NB4 (cell line): ENCODE data around the gene PRRT2.

Experiments
- POLR2A ChIP-seq: IDR thresholded peaks from 2 replicates; pipeline ENCODE4 v1.6.1; 2011; ENCODE audit warnings: mild to moderate bottlenecking; ENCODE audit not compliant: insufficient read length; ENCODE audit errors: extremely low read depth
- TF ChIP-seq, protein P1 (sequence below): IDR thresholded peaks from one replicate; pipeline ENCODE4 v1.5.1; 2012; ENCODE audit warnings: low read depth, low read length

DNA sequence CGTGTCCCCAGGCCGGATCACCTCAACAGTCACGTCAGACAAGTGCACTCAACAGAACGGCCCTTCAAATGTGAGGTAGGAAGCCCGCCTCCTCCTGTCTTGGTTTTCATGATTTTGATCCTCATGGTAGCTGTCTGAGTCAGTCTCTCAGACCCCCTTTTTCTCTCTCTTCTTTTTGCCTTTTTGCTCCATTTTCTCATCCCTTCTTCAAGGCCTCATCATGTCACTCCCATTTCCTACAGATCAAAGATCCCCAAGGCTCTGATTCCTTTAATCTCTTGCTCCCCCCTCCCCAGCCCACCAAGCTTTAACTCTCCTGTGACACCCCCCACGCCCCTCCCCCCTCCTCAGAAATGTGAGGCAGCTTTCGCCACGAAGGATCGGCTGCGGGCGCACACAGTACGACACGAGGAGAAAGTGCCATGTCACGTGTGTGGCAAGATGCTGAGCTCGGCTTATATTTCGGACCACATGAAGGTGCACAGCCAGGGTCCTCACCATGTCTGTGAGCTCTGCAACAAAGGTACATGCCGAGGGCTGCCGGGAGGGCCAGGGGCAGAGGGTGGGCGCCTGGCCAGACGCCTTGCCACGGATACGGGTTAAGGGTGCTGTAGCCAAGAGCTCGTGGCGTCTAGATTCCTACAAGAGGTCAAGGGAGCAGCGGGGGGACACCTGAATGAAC lies 3.6 kb upstream of the PRRT2 start:
- TF ChIP-seq, protein P1, sequence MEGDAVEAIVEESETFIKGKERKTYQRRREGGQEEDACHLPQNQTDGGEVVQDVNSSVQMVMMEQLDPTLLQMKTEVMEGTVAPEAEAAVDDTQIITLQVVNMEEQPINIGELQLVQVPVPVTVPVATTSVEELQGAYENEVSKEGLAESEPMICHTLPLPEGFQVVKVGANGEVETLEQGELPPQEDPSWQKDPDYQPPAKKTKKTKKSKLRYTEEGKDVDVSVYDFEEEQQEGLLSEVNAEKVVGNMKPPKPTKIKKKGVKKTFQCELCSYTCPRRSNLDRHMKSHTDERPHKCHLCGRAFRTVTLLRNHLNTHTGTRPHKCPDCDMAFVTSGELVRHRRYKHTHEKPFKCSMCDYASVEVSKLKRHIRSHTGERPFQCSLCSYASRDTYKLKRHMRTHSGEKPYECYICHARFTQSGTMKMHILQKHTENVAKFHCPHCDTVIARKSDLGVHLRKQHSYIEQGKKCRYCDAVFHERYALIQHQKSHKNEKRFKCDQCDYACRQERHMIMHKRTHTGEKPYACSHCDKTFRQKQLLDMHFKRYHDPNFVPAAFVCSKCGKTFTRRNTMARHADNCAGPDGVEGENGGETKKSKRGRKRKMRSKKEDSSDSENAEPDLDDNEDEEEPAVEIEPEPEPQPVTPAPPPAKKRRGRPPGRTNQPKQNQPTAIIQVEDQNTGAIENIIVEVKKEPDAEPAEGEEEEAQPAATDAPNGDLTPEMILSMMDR = no peak
- TF ChIP-seq POLR2A = no peak
